ENCODE data around the gene LZTS2.

The LZTS2 gene

DNA sequence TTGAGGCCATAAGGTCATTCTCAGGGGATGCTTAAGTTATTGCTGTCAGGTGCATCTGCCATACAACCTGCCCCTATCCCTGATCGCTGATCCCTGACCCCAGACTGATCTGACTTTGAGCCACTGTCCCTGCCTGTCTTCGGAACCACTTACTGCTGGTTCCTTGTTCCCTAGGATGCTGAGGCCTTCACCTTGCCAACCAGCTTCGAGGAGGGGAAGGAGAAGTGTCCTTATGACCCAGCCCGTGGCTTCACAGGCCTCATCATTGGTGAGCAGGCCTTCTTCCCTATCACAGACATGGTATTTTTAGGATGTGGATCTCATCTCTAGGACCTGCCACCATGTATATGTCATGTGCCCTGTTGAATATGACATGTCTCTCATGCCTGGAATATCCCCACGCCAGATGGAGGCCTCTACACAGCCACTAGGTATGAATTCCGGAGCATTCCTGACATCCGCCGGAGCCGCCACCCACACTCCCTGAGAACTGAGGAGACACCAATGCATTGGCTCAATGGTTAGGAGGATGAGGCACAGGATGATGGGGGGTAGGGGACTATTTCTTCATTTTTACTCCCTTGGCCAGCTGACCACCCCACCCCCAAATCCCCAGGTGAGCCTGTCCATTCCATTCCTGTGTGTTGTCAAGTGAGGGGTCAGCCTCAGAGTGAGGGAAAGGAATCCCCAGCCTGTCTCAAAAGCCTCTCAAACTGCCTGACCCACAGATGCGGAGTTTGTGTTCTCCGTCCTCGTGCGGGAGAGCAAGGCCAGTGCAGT lies 21.3 kb upstream of the LZTS2 start:
- no peak for DNase-seq (ENCODE audit: low read depth, low spot score)

GRCh38 chr10:100978901-100979195 lies 20.8 kb upstream of the LZTS2 start:
- no peak for DNase-seq (ENCODE audit: low read depth, low spot score)

GRCh38 chr10:100979791-100980272 lies 19.8 kb upstream of the LZTS2 start:
- DNase-seq (ENCODE audit: low read depth, low spot score), result no peak

- DNase-seq (ENCODE audit: low read depth, low spot score), result no peak
These were observed 19.3 kb upstream of the LZTS2 start for GRCh38 chr10:100980311-100980710.

- no peak for DNase-seq (ENCODE audit: low read depth, low spot score)
These were observed 18.9 kb upstream of the LZTS2 start for GRCh38 chr10:100980711-100981110.

- no peak for DNase-seq (ENCODE audit: low read depth, low spot score)
These were observed 18.3 kb upstream of the LZTS2 start for GRCh38 chr10:100981178-100981772.

- no peak for DNase-seq (ENCODE audit: low read depth, low spot score)
These were observed 16.4 kb upstream of the LZTS2 start for GRCh38 chr10:100982916-100983830.

DNA sequence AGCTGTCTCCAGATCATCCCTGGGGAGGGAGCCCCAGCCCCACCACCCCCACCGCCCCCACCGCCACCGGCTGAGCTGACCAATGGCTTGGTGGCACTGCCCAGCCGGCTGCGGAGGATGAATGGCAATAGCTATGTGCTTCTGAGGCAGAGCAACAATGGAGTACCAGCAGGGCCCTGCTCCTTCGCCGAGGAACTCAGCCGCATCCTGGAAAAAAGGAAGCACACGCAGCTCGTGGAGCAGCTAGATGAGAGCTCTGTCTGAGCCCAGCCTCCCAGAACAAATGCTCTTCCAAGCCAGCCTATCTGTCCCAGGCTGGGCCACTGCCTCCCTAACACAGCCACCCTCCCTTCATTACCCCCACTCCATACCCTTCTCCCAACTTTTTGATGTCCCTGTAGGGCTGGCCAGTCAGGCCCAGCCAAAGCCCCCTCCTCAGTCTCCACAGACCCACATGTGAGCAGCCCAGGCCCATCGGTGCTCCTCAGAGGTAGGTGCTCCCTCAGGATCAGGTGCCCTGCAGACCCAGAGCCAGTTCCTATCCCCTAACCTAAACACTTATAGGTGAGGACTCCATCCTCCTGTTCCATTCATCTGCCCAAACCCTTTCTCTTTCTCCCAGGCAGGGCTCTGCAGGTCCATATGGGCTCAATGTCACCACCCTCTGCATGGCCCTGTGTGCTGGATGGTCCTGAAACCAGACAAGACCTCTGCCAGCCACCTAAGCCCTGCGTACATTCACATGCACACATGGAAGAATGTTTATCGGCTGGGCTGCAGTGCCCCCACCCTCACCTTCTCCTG lies 15.5 kb upstream of the LZTS2 start:
- no peak for DNase-seq (ENCODE audit: low read depth, low spot score)

DNA sequence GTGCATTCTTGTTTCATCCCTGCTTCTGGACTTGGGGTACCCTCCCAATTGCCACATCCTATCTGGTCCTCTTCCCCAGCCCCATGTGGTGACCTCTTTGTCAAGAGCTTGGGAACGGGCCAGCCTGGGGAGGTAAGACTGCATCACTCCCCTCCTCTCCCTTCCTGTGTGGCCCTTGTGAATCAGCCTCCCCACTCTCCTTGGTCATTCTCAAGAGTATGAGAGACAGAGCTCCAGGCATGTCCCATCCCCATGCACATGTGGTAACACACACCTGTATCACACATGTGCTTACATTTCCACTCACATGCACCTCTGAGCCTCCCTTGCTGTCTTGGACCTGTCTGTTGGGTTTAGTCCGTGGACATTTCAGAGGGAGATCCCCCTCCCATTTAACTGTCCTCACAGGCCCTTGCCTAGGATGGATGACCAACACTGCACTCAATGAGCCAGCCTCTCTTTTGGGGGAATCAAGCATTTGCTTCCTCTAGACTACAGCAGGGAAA lies 14.9 kb upstream of the LZTS2 start:
- no peak for DNase-seq (ENCODE audit: low read depth, low spot score)

GRCh38 chr10:100985336-100985735 lies 14.3 kb upstream of the LZTS2 start:
- no peak for DNase-seq (ENCODE audit: low read depth, low spot score)

DNA sequence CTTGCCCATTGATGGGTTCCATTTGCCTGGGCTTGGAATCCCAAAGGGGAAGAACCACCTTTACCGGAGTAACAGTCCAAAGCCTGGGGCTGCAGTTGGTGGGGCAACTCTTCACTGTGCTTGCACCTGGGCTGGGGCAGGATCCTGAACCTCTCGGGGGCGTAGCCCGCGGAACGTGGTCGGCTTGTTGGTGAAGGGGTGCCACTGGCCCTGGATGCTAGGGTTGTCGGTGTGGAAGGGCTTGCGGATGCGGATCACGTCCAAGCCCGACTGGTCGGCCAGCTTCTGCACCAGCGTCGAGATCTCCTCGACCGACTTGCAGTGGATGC lies 13.0 kb upstream of the LZTS2 start:
- DNase-seq (ENCODE audit: low read depth, low spot score), result no peak

DNA sequence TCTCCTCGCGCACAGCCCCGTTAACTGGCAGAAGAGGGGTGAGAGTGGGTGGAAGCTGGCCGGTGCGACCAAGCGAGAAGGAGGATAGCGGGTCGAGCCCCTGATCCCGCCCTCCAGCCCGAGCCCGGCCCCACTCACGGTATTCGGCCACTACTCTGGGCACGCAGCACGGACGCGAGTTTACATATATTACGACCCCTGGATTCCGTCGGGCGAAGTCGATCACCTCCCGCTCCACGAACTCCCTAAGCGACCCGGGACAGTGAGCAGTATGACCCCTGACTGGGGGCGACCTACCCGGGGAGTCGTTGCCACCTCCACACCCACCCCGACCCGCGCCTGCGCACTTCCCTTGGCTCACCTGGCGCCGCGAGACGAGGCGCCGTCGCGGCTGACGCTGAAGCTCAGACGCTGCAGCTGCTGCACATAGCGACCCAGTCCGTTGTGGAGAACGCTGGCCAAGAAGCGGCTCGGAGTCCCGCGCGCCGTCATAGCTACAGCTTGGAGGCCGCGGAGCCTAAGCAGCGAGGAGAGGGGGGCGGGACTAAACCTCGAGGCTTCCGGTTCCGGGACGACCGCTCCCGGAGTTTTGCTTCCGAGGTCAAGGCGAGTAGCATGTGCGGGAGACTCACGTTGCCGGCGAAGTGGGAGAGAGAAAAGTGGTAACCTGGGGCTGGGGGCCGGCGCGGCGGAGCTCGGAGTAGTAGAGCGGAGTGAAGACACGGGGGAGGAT lies 12.5 kb upstream of the LZTS2 start, which contains the start of the genes MRPL43 and TWNK:
MRPL43 (minus strand) TSS at position 546 of the 733 bp plus-strand sequence; CDS start at position 492, 54 bp downstream.
TWNK (plus strand) TSS at position 592 of the 733 bp plus-strand sequence. CDS start 668 bp downstream, outside the sequence.
- DNase-seq (ENCODE audit: low read depth, low spot score), result no peak

GRCh38 chr10:100987685-100988049 lies 11.9 kb upstream of the LZTS2 start:
- DNase-seq (ENCODE audit: low read depth, low spot score), result no peak

GRCh38 chr10:100988166-100988565 lies 11.4 kb upstream of the LZTS2 start:
- DNase-seq (ENCODE audit: low read depth, low spot score), result no peak

GRCh38 chr10:100989088-100989487 lies 10.5 kb upstream of the LZTS2 start:
- DNase-seq (ENCODE audit: low read depth, low spot score), result no peak

DNA sequence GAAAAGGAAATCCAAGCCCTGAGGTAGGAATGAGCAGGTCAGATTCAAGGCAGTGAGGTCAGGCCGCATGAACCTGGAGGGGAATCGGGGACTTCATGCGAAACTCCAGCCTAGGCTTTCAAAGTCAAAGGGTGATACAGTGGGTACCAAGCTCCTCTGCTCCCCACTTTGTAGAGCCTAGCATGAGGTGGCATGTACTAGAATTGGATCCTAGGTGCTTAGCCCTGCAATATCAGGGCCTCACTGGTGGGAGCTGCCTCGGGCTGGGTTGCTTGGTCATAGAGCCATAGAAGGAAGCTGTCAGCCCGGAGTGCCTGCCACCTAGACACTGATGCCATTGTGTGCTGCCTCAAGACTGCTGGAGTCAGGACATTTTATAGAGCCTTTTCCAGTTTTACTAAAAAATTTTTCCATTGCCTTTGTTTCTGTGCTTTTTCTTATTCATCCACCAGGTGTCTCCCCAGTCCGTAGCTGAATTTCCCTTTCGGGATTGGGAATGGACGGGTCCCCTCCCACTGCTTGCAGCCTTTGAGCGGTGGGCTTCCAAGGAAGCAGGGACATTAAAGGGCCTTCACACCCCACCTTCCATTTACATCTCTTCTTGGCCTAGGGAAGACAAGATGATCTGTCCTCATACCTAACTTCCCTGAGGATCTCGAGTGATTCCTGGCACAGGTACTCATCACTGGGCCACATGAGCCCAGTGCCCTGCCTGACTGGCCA lies 5.5 kb upstream of the LZTS2 start:
- DNase-seq (ENCODE audit: low read depth, low spot score), result no peak

DNA sequence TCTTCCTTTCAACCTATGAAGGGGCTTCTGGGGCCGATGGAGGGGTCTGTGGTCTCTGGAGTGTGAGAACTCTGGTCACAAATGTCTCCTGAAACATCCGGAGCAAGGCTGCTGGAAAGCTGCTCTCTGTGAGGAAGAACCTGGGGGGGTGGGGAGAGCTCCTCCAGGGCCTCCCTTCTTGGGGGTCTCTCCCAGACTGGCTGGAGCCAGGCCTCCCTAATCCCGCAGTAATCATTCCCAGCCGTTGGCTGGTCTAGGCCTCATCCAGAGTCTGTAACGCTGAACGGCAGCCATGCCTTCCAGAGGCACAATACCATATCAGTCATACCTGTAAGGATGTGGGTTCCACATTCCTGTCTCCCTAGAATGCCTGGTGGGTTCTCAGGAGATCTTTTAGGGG lies 4.4 kb upstream of the LZTS2 start:
- DNase-seq (ENCODE audit: low read depth, low spot score), result no peak

GRCh38 chr10:100996678-100997359 lies 2.8 kb upstream of the LZTS2 start:
- DNase-seq (ENCODE audit: low read depth, low spot score), result no peak
